Right lobe of liver (tissue), 4 donors: ENCODE data around the gene PEX3.

Experiments used
- POLR2A ChIP-seq: fragments of 450-650 bp; IDR thresholded peaks from one replicate; pipeline ENCODE4 v1.6.1; 2017; ENCODE audit warnings: antibody characterized with exemption, mild to moderate bottlenecking
- TF ChIP-seq, protein P1 (sequence below), 4 donors: fragments of 200-600 bp in 3 of 4; fragments of 450-650 bp in 1 of 4; IDR thresholded peaks; one replicate each; pipeline versions ENCODE4 v1.5.1 to v1.8.0; 2016 to 2022; ENCODE audit warnings: antibody characterized with exemption in 4 of 4, mild to moderate bottlenecking in 2 of 4
- donor health status: DM: no; HTN: no; CAD: no.
- donor health status: DM: no; HTN: no; CAD: no.
- donor health status: DM: no; HTN: yes; CAD: no.

DNA sequence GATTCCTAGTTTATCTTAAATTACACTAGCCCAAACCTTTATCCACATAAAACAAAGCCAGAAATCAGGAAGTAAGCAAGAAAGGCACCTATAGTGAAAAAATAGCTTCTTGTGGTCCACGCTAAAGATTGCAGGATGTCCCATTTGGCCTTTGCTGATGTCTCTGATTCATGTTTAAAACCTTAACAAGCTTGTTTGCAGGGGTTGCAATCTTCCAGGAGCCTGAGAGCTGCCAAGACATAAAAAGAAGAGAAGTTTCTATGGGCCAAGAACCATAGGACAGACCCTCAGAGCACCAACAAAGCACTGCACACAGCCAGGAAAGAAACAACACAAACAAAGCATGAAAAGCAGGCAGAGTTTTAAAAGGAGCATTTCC is 49.5 kb upstream of the PEX3 start:
- TF ChIP-seq, protein P1, sequence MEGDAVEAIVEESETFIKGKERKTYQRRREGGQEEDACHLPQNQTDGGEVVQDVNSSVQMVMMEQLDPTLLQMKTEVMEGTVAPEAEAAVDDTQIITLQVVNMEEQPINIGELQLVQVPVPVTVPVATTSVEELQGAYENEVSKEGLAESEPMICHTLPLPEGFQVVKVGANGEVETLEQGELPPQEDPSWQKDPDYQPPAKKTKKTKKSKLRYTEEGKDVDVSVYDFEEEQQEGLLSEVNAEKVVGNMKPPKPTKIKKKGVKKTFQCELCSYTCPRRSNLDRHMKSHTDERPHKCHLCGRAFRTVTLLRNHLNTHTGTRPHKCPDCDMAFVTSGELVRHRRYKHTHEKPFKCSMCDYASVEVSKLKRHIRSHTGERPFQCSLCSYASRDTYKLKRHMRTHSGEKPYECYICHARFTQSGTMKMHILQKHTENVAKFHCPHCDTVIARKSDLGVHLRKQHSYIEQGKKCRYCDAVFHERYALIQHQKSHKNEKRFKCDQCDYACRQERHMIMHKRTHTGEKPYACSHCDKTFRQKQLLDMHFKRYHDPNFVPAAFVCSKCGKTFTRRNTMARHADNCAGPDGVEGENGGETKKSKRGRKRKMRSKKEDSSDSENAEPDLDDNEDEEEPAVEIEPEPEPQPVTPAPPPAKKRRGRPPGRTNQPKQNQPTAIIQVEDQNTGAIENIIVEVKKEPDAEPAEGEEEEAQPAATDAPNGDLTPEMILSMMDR (IDR thresholded peaks at IDR 0.05) = no peak
- TF ChIP-seq POLR2A = no peak
